Activated CD4-positive, alpha-beta T cell treated with anti-CD3 and anti-CD28 coated beads for 36 hours (primary cell): Measurements from ENCODE around the gene PROSER2. TPM values are rescaled to one million over a fixed set of nuclear protein-coding genes. Genes with fewer than 3 reads are reported as not detected.

Source experiments
- ATAC-seq: fragments of 200-7000 bp; cut with Tn5 transposase; one replicate; pipeline ENCODE4 v1.10.0; 2021; ENCODE audit warnings: mild to moderate bottlenecking, moderate library complexity
- CTCF ChIA-PET: fragments of 350-600 bp; sonication (Branson Sonifier 250); formaldehyde crosslinking; loops from one replicate; lab custom pipeline; 2021; ENCODE audit warnings: antibody characterized with exemption; lab: Charles Lee
- POLR2A ChIA-PET: fragments of 350-600 bp; sonication (Branson Sonifier 250); formaldehyde crosslinking; loops from one replicate; lab custom pipeline; 2021; ENCODE audit warnings: antibody characterized with exemption, inconsistent platforms; lab: Charles Lee
- DNase-seq: peaks from one replicate; pipeline ENCODE4 v3.0.0-alpha.2; 2020
- H3K27ac Mint-ChIP-seq: one replicate; pipeline ENCODE4 v1.8.0; 2021; ENCODE audit warnings: mixed read lengths
- H3K27me3 Mint-ChIP-seq: one replicate; pipeline ENCODE4 v1.8.0; 2021; ENCODE audit warnings: mixed read lengths
- H3K36me3 Mint-ChIP-seq: one replicate; pipeline ENCODE4 v1.8.0; 2021; ENCODE audit warnings: low read depth, mixed read lengths
- H3K4me1 Mint-ChIP-seq: one replicate; pipeline ENCODE4 v1.8.0; 2021; ENCODE audit warnings: mixed read lengths
- H3K4me3 Mint-ChIP-seq: one replicate; pipeline ENCODE4 v1.8.0; 2021; ENCODE audit warnings: mild to moderate bottlenecking, moderate library complexity, mixed read lengths
- H3K9me3 Mint-ChIP-seq: one replicate; pipeline ENCODE4 v1.8.0; 2021; ENCODE audit warnings: low read depth, mixed read lengths
- intact Hi-C, 2 experiments: fragments of 100-400 bp; cut with DNase I in 1 of 2; cut with micrococcal nuclease in 1 of 2; formaldehyde crosslinking; loops; one replicate each; pipeline versions ENCODE4 v1.14.2 to v1.15.1; 2022 to 2024; cut with DNase I, micrococcal nuclease
- total RNA-seq, 2 experiments: library from RNA; stranded (reverse); gene quantifications; one replicate each; pipeline ENCODE4 v1.2.3, GENCODE V29; 2021

Gene PROSER2, protein sequence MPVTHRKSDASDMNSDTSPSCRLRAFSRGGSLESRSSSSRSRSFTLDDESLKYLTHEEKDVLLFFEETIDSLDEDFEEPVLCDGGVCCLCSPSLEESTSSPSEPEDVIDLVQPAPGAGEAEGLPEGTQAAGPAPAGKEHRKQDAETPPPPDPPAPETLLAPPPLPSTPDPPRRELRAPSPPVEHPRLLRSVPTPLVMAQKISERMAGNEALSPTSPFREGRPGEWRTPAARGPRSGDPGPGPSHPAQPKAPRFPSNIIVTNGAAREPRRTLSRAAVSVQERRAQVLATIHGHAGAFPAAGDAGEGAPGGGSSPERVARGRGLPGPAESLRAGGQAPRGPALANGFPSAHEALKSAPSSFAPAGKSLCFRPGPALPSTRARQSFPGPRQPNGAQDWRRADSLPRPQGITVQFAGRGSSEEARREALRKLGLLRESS
- total RNA-seq: under 1 TPM; 0.78 to 0.88 TPM

DNA sequence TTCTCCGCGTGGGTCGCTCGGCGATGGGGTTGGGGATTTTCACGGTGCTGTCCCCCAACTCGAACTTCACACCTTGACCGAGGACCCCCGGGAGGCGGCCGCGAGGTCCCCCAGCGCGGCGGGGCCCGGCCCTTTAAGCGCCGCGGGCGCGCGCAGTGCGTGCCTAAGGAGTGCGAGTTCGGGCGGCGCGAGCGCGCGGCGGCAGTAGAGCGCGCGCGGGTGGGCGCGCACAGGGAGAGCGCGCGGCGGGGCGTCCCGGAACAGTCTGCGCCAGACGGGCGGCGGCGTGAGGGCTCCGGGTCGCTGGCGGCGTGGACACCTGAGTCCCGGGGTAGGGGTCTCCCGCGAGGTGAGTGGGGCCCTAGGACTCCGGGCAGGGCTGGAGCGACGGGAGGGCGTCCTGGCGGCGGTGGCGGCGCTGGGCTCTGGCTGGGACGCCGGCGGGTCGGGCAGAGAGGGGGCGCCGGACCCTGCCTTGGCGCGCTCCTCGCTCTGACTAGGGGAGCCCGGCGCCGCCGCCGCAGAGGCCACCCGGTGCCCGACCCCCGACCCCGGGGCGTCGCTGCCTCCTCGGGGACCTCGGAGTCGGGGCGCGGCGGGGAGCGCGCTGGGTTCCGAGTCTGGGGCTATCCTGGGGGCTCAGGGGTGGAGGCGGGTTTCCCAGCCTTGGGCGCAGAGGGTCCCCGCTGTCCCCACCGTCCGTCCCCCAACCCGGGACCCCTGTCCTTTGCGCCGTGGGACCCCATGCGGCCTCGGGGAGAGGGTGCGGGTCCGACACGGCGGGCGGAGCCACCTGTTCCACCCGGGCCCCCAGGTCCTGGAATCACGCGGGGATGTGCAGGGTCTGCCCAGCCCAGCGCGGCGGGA, at the start of gene PROSER2:
Gene PROSER2, plus strand, starts transcription at position 235 of the 867 bp plus-strand sequence. CDS start 28,722 bp downstream, outside the sequence.
- peak within 1 kb of the TSS; percentile 70 for H3K27ac Mint-ChIP-seq
- intact Hi-C loops: loop anchor here in 1 of 2 experiments (5.0 kb wide), 1 partner anchor 306 kb away; no protein-coding TSS in a partner anchor
- POLR2A ChIA-PET: no interaction called here

DNA sequence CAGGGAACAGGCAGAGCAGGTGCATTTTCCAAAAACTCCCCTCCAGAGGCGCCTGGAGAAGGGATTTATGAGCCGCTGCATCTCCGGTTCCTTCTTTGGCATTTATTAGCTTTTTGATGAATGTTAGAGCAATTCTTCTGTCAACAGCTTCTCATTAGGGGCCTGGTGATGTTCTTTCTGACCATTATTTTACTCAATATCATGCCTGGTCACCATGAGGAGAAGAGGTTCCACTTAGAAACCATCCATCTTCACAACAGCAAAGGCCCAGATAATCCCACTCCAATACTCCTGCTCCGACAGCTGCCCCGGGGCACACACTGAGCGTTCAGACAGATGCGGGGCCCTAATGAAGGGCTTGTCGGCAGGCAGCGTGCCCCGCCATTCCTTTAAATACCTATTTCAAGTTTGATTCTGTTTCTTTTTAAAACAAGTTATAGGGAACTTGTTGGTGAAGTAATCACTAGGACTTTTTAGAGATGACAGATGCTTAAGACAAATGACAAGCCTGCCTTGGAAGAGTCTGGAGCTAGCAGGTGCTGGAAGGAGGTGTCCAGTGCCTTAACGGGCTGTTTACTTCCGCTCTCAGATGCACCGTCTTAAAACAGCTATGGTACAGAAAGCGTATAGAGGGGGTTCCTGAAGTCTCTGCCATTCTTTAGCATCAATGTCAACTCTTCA, 49.3 kb upstream of the PROSER2 start:
- no peak overlapping the region for H3K27ac Mint-ChIP-seq
- intact Hi-C loops: no loop called here
- H3K9me3 Mint-ChIP-seq: no peaks in the 10 kb centered on the region
- H3K36me3 Mint-ChIP-seq: no peaks in the 10 kb centered on the region
- CTCF ChIA-PET: interaction anchor here (0.7 to 1.0 kb wide), 3 partner anchors 17 to 1861 kb away, joined by 3 to 4 read pairs (median 3); no protein-coding TSS in a partner anchor
- no peaks in the 10 kb centered on the region for H3K4me1 Mint-ChIP-seq
- no peak overlapping the region for H3K4me3 Mint-ChIP-seq
- ATAC-seq (no peak), DNase-seq (no peak)
- POLR2A ChIA-PET: no interaction called here
- H3K27me3 Mint-ChIP-seq: no peaks in the 10 kb centered on the region

More for the DNA sequence above, at the start of gene PROSER2:
- CTCF ChIA-PET: interaction anchor here (2.1 kb wide), 1 partner anchor 40 kb away, joined by 11 read pairs; no protein-coding TSS in a partner anchor
- Mint-ChIP-seq H3K36me3 (no peaks in the 10 kb centered on the region), H3K4me1 (peaks cover 7% of the 10 kb centered on the region), H3K27me3 (peaks cover 34% of the 10 kb centered on the region), H3K9me3 (no peaks in the 10 kb centered on the region), H3K4me3 (peak within 1 kb of the TSS; percentile 69)
- ATAC-seq (peak; percentile 76), DNase-seq (peak; percentile 60)

DNA sequence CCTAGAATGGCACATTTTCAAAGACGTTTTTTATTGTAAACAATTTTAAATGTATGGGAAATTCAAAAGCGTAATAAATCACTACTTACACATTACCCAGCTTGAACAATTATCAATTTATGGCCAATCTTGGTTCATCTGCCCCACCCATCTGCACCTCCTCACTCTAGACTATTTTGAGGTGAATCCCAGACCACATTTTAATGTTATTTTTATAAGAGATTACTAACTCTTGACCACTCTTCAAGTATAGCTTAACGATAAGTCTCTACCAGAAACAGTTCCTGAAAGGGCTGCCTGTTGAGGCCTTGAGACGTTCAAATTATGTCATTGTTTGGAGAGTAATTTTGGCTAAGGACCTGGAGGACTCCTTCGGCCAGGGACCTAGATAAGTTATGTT, 47.7 kb upstream of the PROSER2 start:
- no peaks in the 10 kb centered on the region for H3K36me3 Mint-ChIP-seq
- H3K4me1 Mint-ChIP-seq: no peaks in the 10 kb centered on the region
- POLR2A ChIA-PET: no interaction called here
- no peak overlapping the region for H3K4me3 Mint-ChIP-seq
- ATAC-seq (no peak), DNase-seq (no peak)
- H3K27ac Mint-ChIP-seq: no peak overlapping the region
- intact Hi-C loops: no loop called here
- H3K9me3 Mint-ChIP-seq: no peaks in the 10 kb centered on the region
- no peaks in the 10 kb centered on the region for H3K27me3 Mint-ChIP-seq
- CTCF ChIA-PET: interaction anchor here (0.9 kb wide), 1 partner anchor 44 kb away, joined by 3 read pairs; no protein-coding TSS in a partner anchor

DNA sequence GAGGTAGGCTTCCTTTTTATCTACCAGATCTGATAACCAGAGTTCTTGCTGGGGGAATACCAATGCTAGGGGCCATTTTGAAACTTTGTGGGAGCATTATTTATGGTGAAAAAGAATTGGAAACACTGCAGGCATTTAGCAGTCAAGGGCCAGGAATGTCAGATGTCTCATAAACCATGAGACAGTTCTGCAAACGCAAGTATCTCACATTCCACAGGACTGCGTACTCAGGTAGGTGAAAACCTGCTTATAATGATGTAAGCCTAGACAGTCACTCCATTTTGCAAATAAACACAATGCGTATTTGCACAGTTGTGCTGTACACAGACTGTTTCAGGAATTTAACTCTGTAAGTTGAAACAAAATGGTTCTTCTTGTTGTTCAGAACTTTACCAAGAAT, 47.1 kb upstream of the PROSER2 start:
- POLR2A ChIA-PET: no interaction called here
- CTCF ChIA-PET: no interaction called here
- H3K27ac Mint-ChIP-seq: no peak overlapping the region

DNA sequence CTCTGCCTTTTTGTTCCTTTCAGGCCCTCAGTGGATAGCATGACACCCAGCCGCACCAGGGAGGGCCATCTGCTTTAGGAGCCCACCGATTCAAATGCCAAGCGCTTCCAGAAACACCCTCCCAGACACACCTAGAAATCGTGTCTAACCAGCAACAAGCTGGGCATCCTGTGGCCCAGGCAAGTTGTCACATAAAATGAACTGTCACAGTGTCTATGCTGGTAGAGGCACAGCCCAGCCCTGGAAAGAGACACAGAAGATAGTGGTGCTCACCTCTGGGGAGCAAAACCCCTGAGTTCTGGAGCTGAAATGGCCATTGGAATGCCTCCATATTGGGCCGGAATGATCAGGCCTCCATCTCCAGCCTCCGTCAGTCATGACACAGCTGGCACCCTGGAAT, 42.0 kb upstream of the PROSER2 start:
- no peak for ATAC-seq
- intact Hi-C loops: no loop called here

More for the DNA sequence above, 47.1 kb upstream of the PROSER2 start:
- no peaks in the 10 kb centered on the region for H3K36me3 Mint-ChIP-seq
- H3K4me3 Mint-ChIP-seq: no peak overlapping the region
- H3K4me1 Mint-ChIP-seq: no peaks in the 10 kb centered on the region
- DNase-seq: no peak
- H3K9me3 Mint-ChIP-seq: no peaks in the 10 kb centered on the region
- intact Hi-C loops: no loop called here
- no peaks in the 10 kb centered on the region for H3K27me3 Mint-ChIP-seq
- ATAC-seq: no peak

DNA sequence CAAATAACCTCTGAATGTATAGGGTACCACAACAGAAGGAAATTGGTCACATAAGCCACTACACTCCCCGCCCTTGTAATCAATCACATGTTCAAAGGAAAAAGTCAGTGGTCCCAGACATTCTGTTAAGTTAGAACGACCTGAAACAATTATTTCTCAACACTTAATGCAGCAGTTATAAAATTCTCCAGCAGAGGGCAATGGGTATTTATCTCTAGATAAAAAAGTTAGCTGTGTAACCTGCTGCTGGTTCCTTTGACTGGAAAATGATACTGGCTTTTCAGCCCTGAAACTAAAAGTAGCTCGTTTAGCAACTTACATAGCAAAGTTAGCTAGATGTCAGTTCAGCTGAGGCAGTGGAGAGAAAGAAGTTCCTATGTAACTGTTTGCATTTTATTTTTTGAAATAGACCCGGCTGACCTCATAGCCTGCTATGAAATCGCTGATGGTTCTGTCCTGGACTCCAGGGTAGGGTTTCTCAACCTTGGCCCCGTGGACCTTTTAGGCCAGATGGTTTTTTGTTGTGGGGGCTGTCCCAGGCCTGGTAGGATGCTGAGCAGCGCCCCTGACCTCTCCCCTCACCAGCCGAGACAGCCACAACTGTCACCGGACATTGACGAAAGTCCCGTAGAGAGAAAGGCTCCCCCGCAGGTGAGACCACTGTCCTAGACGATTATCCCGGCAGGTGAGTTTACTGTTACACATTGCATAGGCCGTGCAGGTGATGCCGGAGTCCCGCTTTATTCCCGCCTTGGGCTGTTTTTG, 40.2 kb upstream of the PROSER2 start:
- H3K9me3 Mint-ChIP-seq: no peaks in the 10 kb centered on the region
- CTCF ChIA-PET: interaction anchor here (0.6 to 3.8 kb wide), 32 partner anchors 10 to 1291 kb away, joined by 3 to 26 read pairs (median 4); partner anchors contain the start of gene PROSER2
- peaks cover 2% of the 10 kb centered on the region for H3K27me3 Mint-ChIP-seq
- H3K27ac Mint-ChIP-seq: no peak overlapping the region
- ATAC-seq (peak; percentile 76), DNase-seq (no peak)
- POLR2A ChIA-PET: no interaction called here
- intact Hi-C loops: loop anchor here (1.0 to 2.0 kb wide), 2 partner anchors 203 to 204 kb away; no protein-coding TSS in a partner anchor
- H3K4me3 Mint-ChIP-seq: no peak overlapping the region
- no peaks in the 10 kb centered on the region for H3K36me3 Mint-ChIP-seq
- peaks cover 2% of the 10 kb centered on the region for H3K4me1 Mint-ChIP-seq

More for the DNA sequence above, 42.0 kb upstream of the PROSER2 start:
- H3K36me3 Mint-ChIP-seq: no peaks in the 10 kb centered on the region
- POLR2A ChIA-PET: no interaction called here
- no peaks in the 10 kb centered on the region for H3K9me3 Mint-ChIP-seq
- no peaks in the 10 kb centered on the region for H3K27me3 Mint-ChIP-seq
- CTCF ChIA-PET: interaction anchor here (0.6 to 3.8 kb wide), 3 partner anchors 39 to 205 kb away, joined by 3 to 26 read pairs (median 14); no protein-coding TSS in a partner anchor
- no peak overlapping the region for H3K27ac Mint-ChIP-seq
- DNase-seq: no peak
- H3K4me3 Mint-ChIP-seq: no peak overlapping the region
- H3K4me1 Mint-ChIP-seq: peaks cover 2% of the 10 kb centered on the region

DNA sequence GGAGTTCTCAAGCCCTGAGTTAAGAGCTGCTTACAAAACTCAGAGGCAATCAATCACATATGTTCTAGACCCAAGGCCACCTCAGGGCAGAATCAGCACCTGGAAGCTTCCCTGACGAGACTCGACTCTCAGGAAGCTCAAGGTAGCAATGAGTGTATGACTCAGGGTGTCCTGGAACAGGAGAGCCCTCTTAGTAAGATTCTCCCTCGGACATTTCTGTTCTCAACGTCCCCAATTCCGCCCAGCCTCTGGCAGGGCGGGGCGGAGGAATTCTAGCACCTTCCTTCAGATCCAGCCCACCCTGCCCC, 39.6 kb upstream of the PROSER2 start:
- Mint-ChIP-seq H3K27me3 (peaks cover 2% of the 10 kb centered on the region), H3K4me3 (no peak overlapping the region), H3K9me3 (no peaks in the 10 kb centered on the region), H3K27ac (no peak overlapping the region), H3K36me3 (no peaks in the 10 kb centered on the region), H3K4me1 (peaks cover 2% of the 10 kb centered on the region)
- POLR2A ChIA-PET: no interaction called here
- intact Hi-C loops: loop anchor here (1.0 to 2.0 kb wide), 2 partner anchors 203 kb away; no protein-coding TSS in a partner anchor
- ATAC-seq (no peak), DNase-seq (no peak)
- CTCF ChIA-PET: interaction anchor here (0.6 to 3.8 kb wide), 24 partner anchors 9 to 1290 kb away, joined by 3 to 26 read pairs (median 4); partner anchors contain the start of gene PROSER2

DNA sequence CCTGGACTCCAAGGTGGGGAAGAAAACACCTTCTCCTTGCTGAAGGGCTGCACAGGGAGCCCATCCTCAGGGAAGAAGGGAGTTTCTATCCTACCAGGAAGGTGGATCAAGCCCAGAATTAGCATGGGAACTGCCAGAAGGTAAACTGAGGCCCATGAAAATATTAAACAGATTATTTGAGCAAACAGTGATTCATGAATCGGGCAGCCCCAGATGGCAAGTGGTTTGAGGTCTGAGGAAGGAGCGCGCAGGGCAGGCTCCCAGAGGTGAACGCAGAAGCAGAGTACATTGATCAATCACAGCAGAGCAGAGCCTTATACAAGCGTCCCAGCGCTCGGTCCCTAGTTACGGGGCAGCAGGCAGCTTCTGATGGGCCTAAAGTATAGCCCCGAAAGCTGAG, 35.8 kb upstream of the PROSER2 start:
- DNase-seq (no peak), ATAC-seq (no peak)
- CTCF ChIA-PET: interaction anchor here (0.5 to 1.1 kb wide), 2 partner anchors 30 to 272 kb away, joined by 3 read pairs; no protein-coding TSS in a partner anchor
- peaks cover 2% of the 10 kb centered on the region for H3K27me3 Mint-ChIP-seq
- H3K36me3 Mint-ChIP-seq: no peaks in the 10 kb centered on the region
- intact Hi-C loops: no loop called here
- H3K4me1 Mint-ChIP-seq: peaks cover 2% of the 10 kb centered on the region
- H3K4me3 Mint-ChIP-seq: no peak overlapping the region
- POLR2A ChIA-PET: no interaction called here
- H3K27ac Mint-ChIP-seq: no peak overlapping the region
- H3K9me3 Mint-ChIP-seq: no peaks in the 10 kb centered on the region

DNA sequence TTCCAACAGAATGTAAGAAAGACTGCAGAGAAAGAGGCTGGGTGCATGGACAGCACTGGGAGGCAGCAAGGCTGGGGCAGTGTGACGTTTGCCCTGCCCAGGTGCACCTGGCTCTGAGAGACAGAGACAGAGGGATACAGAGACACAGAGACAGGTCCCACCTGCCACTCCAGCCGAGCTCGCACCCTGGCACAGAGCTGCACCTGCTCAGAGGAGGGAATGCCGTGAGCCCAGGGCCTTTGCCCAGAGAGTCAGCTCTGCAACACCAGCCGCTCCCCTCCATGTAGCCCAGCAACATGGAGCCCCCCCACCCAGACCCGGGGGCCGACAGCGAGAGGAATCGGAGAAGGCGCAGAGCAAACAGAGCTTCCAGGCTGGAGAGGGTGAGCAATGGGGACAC, 35.3 kb upstream of the PROSER2 start:
- Mint-ChIP-seq H3K27me3 (peaks cover 2% of the 10 kb centered on the region), H3K4me3 (no peak overlapping the region), H3K4me1 (peaks cover 2% of the 10 kb centered on the region), H3K27ac (no peak overlapping the region), H3K36me3 (no peaks in the 10 kb centered on the region), H3K9me3 (no peaks in the 10 kb centered on the region)
- POLR2A ChIA-PET: no interaction called here
- CTCF ChIA-PET: interaction anchor here (0.6 kb wide), 1 partner anchor 255 kb away, joined by 3 read pairs; no protein-coding TSS in a partner anchor
- DNase-seq (no peak), ATAC-seq (no peak)
- intact Hi-C loops: no loop called here

DNA sequence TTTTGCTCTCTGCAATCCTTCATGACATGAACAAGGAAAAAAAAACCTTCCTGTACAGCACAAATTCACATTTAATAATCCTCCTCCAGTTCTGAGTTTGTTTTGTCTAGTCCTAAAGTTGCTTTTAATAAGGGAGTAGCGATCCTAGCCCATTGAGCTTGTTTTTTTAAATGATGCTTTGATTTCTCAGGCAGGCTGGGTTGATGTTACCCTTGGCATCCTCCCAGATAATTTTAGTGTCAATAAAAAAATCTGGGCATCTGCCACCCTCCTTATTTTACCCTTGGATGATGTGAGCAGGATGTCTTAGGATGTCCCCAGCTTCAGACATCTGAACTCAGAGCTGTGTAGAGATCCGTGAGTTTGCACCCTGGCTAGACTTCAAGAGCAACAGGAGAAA, 33.9 kb upstream of the PROSER2 start:
- no peak for DNase-seq
- no peak for ATAC-seq
- no peak overlapping the region for H3K27ac Mint-ChIP-seq
- peaks cover 2% of the 10 kb centered on the region for H3K27me3 Mint-ChIP-seq
- no peaks in the 10 kb centered on the region for H3K4me1 Mint-ChIP-seq
- no peaks in the 10 kb centered on the region for H3K36me3 Mint-ChIP-seq
- POLR2A ChIA-PET: no interaction called here
- intact Hi-C loops: no loop called here
- H3K4me3 Mint-ChIP-seq: no peak overlapping the region
- CTCF ChIA-PET: interaction anchor here (0.6 to 1.7 kb wide), 3 partner anchors 32 to 274 kb away, joined by 3 to 4 read pairs (median 4); no protein-coding TSS in a partner anchor
- H3K9me3 Mint-ChIP-seq: no peaks in the 10 kb centered on the region
